Fibroblast of lung (primary cell): ENCODE measurements around the gene CHST1. TPM values are rescaled to one million over a fixed set of nuclear protein-coding genes. Genes with fewer than 3 reads are reported as not detected.

Experiments used
- DNase-seq, 2 donors: peaks; one replicate each; pipeline versions ENCODE4 v3.0.0 to v3.0.0-alpha.2; 2010; ENCODE audit warnings: low read depth in 2 of 2
- H2AFZ ChIP-seq: 2 replicates; pipeline ENCODE4 v1.5.1; 2012; ENCODE audit warnings: low read length, control low read depth, inconsistent platforms
- H3K27ac ChIP-seq: 2 replicates; pipeline ENCODE4 v1.5.1; 2011; ENCODE audit warnings: low read length, control low read depth; ENCODE audit not compliant: insufficient read depth
- H3K27me3 ChIP-seq: 2 replicates; pipeline ENCODE4 v1.5.1; 2011; ENCODE audit warnings: mild to moderate bottlenecking, low read length; ENCODE audit not compliant: control insufficient read depth, insufficient read depth
- H3K36me3 ChIP-seq: 2 replicates; pipeline ENCODE4 v1.5.1; 2011; ENCODE audit warnings: low read length; ENCODE audit not compliant: control insufficient read depth, insufficient read depth
- H3K4me1 ChIP-seq: 2 replicates; pipeline ENCODE4 v1.5.1; 2011; ENCODE audit warnings: low read length; ENCODE audit not compliant: control insufficient read depth, insufficient read depth; ENCODE audit errors: extremely low read depth
- H3K4me2 ChIP-seq: 2 replicates; pipeline ENCODE4 v1.5.1; 2011; ENCODE audit warnings: low read length, control low read depth; ENCODE audit not compliant: insufficient read depth; ENCODE audit errors: extremely low read depth
- H3K4me3 ChIP-seq, 4 experiments: fragments of 200-600 bp in 1 of 4; sonication (generic) in 1 of 4; replicated peaks in 1 of 4; 2 replicates each; pipeline ENCODE4 v1.5.1; 2011 to 2016; ENCODE audit warnings: low read length in 4 of 4, low read depth in 3 of 4, mild to moderate bottlenecking in 3 of 4, control low read depth in 2 of 4, inconsistent platforms in 1 of 4, mixed read lengths in 1 of 4; ENCODE audit not compliant: insufficient read depth in 1 of 4; ENCODE audit errors: control extremely low read depth in 1 of 4
- H3K79me2 ChIP-seq: 2 replicates; pipeline ENCODE4 v1.5.1; 2012; ENCODE audit warnings: mild to moderate bottlenecking, low read length, inconsistent platforms; ENCODE audit not compliant: control insufficient read depth, insufficient read depth
- H3K9ac ChIP-seq: 2 replicates; pipeline ENCODE4 v1.5.1; 2011; ENCODE audit warnings: mild to moderate bottlenecking, low read length, control low read depth; ENCODE audit not compliant: insufficient read depth
- H3K9me3 ChIP-seq: 2 replicates; pipeline ENCODE4 v1.5.1; 2012; ENCODE audit warnings: low read depth, low read length; ENCODE audit not compliant: control insufficient read depth, insufficient read depth
- H4K20me1 ChIP-seq: 2 replicates; pipeline ENCODE4 v1.5.1; 2011; ENCODE audit warnings: low read length; ENCODE audit not compliant: control insufficient read depth, insufficient read depth; ENCODE audit errors: extremely low read depth
- CTCF ChIP-seq, 2 donors: IDR thresholded peaks in 1 of 2; conservative IDR thresholded peaks in 1 of 2; 1 replicate in 1 of 2; 2 replicates in 1 of 2; pipeline ENCODE4 v1.5.1; 2011 to 2012; ENCODE audit warnings: low read length in 2 of 2, control low read depth in 1 of 2, inconsistent platforms in 1 of 2, low read depth in 1 of 2, mild to moderate bottlenecking in 1 of 2
- EZH2 ChIP-seq: IDR thresholded peaks from 2 replicates; pipeline ENCODE4 v1.5.1; 2012; ENCODE audit warnings: low read length, control low read depth, mild to moderate bottlenecking; ENCODE audit errors: missing control alignments
- polyA plus RNA-seq, 2 donors: library from polyadenylated mRNA; depleted of rRNA in 1 of 2; stranded (reverse) in 1 of 2; unstranded in 1 of 2; fragments of >200 nt; gene quantifications; 2 replicates each; pipeline ENCODE4 v1.2.1, GENCODE V29; 2011 to 2012; ENCODE audit warnings: missing spikeins in 1 of 2
- total RNA-seq: library from RNA; depleted of rRNA; stranded (reverse); fragments of >200 nt; gene quantifications from 2 replicates; pipeline ENCODE4 v1.2.1, GENCODE V29; 2014

The CHST1 gene
- total and polyA plus RNA-seq, 2 donors (not counting 1 experiment from before 2014, with no cell fraction given), result under 0.01 to 0.17 TPM

GRCh38 chr11:45704133-45704532 is 38.7 kb upstream of the CHST1 start:
- Histone ChIP-seq H3K4me1 (no peaks in the 10 kb centered on the region), H3K9me3 (no peaks in the 10 kb centered on the region), H2AFZ (no peak overlapping the region), H3K27me3 (peaks cover 7% of the 10 kb centered on the region), H3K9ac (no peak overlapping the region), H3K4me2 (no peak overlapping the region), H3K79me2 (no peaks in the 10 kb centered on the region), H3K27ac (no peak overlapping the region), H3K36me3 (no peaks in the 10 kb centered on the region), H4K20me1 (no peaks in the 10 kb centered on the region), H3K4me3 (no peak overlapping the region)
- DNase-seq, result no peak
- TF ChIP-seq EZH2 (no peak), CTCF (conservative IDR thresholded peaks at IDR 0.05 in 1 of 2, IDR thresholded peaks at IDR 0.05 in 1 of 2; ENCODE audit: low read depth in 1 of 2, low read length in 2 of 2) (no peak)

DNA sequence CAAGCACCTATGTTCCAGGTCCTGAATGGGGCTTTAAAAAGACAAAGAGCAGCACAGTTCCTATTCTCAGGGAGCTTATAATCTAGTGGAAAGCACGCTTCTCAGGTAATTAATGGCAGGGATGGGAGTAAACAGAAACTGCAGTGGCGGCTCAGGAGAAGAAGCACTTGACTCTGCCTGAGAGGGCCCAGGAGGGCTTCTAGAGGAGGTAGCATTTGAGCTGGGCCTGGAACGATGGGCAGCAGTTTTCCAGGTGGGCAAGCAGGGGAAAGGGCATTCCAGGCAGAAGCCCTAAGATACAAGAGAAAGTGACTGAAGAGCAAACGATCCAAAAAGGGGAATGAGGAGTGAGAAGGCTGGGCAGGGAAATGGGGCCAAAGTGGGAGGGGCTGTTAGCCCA is 37.1 kb upstream of the CHST1 start:
- Histone ChIP-seq H3K27me3 (peaks cover 5% of the 10 kb centered on the region), H3K4me2 (no peak overlapping the region), H3K4me1 (no peaks in the 10 kb centered on the region), H4K20me1 (no peaks in the 10 kb centered on the region), H3K9ac (no peak overlapping the region), H3K36me3 (no peaks in the 10 kb centered on the region), H2AFZ (no peak overlapping the region), H3K27ac (no peak overlapping the region), H3K9me3 (no peaks in the 10 kb centered on the region), H3K79me2 (no peaks in the 10 kb centered on the region), H3K4me3 (no peak overlapping the region)
- DNase-seq, result no peak
- TF ChIP-seq EZH2 (no peak), CTCF (conservative IDR thresholded peaks at IDR 0.05 in 1 of 2, IDR thresholded peaks at IDR 0.05 in 1 of 2; ENCODE audit: low read depth in 1 of 2, low read length in 2 of 2) (no peak)

DNA sequence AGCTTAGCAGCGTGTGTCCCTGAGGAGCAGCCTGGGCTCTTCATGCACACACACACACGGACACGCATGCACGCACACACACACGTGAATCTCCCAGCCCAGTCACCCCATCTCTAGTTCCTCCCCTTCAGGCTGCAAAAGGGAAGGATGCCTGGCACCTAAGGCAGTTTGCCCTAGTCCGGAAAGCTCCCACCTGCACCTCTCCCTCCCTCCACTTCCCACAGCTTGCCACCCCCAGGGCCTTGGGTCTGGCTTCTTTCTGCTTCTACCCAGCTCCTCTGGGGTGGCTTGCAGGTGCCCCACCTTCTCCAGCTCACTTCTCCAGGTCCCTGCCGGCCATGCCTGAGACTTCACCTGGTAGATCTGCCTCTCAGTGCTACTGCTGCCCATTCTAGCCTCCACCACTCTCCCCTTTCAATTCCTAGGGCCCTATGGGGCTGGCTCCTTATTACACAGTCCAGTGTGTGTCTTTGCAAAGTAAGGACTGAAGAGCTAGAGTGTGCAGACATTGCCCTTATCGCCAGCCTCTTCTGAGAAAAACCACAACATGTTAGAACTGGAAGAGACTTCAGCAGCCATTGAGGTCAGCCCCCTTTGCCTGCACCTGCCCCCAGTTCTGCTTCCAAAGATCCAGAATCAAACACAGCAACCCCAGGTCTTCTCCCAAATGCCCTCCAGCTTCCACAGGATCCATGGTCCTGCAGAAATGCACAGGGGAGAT is 33.5 kb upstream of the CHST1 start:
- Histone ChIP-seq H3K4me1 (no peaks in the 10 kb centered on the region), H3K9ac (no peak overlapping the region), H3K36me3 (no peaks in the 10 kb centered on the region), H3K27me3 (peaks cover 2% of the 10 kb centered on the region), H4K20me1 (no peaks in the 10 kb centered on the region), H3K4me3 (no peak overlapping the region), H3K79me2 (no peaks in the 10 kb centered on the region), H3K9me3 (no peaks in the 10 kb centered on the region), H3K27ac (no peak overlapping the region), H3K4me2 (no peak overlapping the region), H2AFZ (no peak overlapping the region)
- no peak for DNase-seq
- no peak for TF ChIP-seq CTCF (conservative IDR thresholded peaks at IDR 0.05 in 1 of 2, IDR thresholded peaks at IDR 0.05 in 1 of 2; ENCODE audit: low read depth in 1 of 2, low read length in 2 of 2)
- TF ChIP-seq EZH2, result no peak
